ENCODE measurements around the gene COA1.
"Not testable (repeated sequence)": the region's sequence is repeated elsewhere in the genome, so short reads cannot be mapped to it uniquely, and the experiment has no call there.

The COA1 gene

DNA sequence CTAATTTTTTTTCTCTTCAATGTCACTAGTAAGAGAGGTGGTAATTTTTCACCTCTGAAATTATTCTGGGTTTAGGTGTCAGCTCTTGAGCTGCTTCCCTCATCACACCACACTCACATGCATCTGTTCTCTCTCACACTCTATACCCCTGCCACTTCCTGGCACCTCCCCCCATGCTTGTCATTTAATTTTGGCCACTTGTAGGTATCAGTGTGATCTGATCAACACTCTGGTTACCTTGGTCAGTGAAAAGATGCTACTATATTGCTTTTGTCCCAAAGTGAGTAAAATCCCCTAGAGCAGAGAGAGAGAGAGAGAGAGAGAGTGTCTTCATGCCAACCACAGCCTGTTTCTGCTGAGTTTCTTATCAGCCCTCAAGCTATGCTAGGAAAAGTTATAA is 103.9 kb downstream of the COA1 start:
- DNase-seq = peak; percentile 25

DNA sequence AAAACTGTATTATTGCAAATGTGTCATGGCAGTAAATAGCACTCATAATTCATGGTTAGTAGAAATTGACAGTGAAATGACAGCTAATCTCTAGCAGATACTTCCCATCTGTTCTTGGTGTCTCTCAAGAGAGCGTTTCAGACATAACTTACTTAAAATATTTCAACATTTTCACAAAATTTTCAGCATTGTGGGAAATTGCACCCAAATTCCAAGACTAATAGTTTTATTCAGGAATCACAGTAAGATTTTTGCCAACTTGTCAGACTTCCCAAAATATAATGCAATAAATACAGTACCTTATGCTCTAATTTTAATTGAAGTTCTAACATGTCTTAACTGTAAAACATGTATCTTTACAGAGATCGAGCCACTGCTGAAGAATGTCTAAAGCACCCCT is 105.2 kb downstream of the COA1 start:
- no peak for DNase-seq

DNA sequence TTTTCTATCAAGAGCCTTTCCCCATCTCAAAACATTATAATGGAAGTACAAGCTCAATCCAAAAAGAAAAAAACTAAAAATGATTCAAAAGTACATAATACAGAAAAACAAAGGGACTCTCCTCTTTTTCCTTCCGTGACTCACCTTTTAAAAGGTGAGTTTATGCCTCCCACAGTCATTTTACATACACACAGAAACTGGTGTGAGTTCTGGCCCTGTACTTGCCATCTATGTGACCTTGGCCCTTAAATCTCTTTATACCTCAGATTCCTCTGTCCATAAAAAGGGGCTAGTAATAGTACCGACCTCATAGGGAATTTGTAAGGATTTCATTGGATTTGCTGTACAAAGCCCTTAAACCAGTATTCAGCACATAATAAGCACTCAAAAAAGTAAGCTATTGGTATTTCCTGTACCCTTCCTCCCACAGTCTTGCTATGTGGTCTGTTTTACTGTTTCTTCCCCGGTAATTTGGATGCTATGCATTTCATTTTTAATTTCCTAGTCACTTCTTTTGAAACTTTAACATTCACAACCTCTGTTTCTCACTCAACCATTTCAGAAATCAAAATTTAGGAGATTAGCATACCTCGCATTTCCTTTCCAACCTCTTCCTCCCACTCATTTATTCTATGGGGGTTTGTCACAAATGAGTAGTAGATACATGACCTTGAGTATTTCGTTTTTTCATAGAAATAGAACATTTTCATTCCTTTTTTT is 107.4 kb downstream of the COA1 start:
- DNase-seq = no peak

DNA sequence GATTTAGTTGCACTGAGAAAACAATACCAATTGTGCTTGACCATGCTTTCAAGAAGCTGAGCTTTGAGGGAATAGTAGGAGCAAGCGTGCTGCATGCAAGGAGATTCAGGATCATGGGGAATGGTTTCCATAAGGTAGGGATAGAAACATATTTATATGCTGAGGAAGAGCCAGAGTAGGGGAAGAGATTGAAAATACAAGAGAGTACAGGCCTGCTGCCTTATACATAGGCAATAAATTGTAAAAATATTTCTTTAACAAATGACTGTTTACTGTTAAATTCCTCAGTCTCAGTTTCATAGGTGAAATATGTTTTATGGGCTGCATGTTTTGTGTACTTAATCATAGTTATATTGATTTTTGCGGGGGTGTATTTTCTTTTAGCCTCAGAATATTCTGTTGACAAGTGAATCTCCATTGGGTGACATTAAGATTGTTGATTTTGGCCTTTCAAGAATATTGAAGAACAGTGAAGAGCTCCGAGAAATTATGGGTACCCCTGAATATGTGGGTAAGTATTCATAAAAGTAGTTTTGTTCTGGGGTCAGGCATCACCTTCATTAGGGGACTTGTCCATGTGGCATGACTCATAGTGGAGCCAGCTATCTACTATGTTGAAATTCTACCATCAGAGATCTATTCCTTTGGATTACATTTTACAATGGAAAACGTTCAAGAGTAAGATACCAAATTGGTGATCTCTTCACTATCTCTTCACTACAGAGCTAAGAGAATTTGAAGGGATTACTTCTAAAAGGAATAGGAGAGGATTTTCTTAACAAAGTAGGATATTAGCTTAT is 109.9 kb downstream of the COA1 start:
- DNase-seq = no peak

DNA sequence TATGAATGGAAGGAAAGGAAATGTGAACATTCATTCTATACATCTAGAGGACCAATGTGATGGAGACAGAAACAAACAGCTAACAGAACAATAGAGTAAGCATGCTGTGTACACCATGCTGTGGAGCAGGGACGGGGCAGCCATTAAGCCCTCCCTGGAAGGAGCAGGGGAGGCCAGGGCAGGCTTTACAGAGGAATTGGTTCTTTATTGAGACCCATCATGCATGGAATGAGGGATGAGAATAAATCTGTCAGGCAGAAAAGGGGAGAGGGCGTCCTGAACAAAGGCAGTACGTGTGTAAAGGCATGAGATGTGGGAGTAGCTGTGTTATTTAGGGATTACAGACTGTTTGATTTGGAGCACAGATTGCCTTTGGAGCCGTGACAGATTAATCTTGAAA is 111.2 kb downstream of the COA1 start:
- no peak for DNase-seq

DNA sequence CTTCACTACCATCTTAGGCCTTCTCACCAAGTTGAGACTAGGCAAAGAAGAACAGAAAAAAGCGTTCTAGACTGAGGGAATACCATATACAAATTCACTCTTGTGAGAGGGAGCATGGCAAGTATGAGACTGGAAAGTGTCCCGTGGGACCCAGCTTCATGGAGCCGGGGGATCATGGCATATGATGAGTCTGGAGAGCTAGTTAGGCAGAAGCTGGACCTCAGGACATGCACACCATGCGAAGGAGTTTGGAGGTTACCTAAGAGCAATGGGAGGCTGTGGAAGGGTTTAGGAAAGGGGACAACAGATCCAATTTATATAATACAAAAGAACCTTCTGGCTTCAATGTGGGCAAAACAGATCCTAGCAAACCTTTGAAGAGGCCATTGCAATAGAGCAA is 112.3 kb downstream of the COA1 start:
- no peak for DNase-seq

DNA sequence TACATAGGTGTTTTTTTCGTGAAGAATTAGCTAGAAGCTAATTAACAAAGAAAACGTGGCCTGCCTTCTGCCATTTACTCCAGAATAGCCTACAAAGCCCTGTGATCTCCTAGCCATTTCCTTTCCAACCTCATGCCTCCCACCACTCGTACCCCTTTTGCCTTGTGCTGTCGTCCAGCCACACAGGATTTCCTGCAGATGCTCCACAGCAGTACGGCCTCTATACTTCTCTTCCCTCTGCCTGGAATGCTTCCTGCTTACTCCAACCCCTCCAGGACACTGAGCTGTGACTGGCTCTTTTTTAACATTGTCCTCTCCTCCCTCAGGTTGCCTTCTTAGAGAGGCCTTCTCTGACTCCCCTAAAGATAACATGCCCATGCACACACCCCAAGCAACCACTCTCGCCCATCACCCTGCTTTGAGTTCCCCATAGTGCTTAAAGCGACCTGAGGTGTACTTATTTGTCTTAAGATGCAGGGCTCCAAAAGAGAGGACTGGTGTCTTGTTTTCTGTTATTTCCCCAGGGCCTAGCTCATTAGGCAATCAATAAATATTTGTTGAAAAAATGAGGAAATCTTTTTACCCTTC is 113.7 kb downstream of the COA1 start:
- no peak for DNase-seq

DNA sequence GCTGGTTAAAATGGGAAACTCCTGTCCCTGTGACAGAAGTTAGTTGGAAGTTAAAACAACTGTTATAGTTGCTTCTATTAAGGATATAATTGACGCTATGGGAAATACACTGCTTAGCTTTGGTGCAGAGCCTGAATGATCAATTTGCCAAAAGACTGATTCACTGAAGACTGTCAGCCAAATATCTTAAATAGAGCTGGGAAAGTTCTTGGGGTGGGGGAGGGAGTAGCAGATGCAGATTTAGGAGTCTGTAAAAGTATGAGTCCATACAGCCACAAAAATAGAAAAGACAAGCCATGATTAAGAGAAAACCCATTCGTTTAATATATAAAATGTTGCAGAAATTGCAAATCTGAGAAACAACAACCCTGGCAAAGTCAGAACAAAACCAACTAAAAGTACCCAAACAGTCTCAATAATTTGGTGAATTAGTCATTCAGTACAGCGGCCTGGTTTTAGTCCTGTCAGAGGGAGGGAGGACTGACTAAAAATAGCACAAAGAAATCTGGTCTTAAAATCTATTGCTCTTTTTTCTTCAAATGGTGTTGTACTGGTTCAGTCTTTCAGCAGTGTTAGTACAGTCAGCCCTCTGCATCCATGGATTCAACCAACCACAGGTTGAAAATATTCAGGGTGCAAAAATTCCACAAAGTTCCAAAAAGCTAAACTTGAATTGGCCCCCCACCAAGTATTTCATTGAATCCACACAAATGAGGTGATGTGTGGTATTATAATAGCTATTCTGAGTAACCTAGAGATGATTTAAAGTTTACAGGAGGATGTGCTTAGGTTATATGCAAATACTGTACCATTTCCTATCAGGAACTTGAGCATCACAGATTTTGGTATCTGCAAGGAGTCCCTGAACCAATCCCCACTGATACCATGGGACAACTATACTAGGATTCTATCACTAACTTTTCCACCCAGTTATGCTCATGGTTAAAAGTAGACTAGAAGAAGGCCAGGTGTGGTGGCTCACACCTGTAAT is 116.4 kb downstream of the COA1 start:
- DNase-seq = no peak

DNA sequence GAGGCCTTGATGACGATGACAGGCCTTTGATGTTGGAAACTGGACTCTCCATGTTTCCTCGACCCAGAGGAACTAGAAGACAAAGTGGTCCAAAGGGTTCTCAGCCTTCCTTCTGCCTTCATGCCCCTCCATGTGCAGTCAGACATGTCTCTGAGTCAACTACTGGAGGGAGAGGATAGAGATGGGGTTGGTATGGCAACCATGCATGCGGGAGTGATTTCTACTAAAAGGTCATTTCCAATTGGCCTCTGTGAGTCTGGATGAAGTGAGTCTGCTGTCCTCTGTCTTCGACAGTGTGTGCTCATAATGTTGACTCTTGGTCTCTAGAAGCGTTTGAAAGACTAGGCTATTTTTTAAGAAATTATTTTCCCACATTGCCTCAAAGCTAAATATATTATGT is 117.2 kb downstream of the COA1 start:
- DNase-seq = no peak

DNA sequence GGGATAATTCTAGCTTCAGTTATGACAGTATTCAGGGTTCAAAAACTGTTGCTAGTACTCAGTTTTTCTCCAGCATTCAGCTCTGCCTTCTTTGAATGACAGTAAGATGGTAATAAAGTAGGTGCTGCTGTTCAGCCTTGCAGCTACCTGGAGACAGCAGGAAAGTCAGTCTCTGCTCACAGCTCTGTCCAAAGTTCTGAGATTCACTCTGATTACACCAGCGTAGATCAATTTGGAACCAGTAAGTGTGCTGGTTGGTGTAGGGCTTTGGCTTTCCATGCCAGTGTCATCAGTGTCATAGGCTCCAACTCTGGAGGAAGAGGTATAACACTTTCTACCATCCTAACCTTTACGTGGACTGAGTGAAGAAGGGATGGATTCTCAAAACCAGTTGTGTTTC is 120.2 kb downstream of the COA1 start:
- no peak for DNase-seq

DNA sequence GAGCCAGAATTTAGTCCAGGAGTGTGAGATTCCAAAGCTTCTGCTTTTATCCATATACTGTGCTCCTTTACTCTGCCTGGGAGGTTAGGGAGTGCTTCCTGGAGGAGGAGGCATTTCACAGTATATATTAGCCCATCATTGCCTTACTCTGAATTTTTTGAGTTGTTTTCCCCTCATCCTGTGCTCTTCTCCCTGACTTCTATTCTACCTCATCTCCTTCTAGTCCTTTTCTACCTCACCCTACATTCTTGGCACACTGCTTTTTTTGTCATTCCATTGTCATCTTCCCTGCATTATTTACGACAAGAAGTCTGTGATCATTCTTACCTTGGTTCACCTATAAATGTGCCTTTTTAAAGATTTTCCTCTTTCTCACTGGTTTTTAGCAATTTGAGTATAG is 125.1 kb downstream of the COA1 start:
- no peak for DNase-seq

DNA sequence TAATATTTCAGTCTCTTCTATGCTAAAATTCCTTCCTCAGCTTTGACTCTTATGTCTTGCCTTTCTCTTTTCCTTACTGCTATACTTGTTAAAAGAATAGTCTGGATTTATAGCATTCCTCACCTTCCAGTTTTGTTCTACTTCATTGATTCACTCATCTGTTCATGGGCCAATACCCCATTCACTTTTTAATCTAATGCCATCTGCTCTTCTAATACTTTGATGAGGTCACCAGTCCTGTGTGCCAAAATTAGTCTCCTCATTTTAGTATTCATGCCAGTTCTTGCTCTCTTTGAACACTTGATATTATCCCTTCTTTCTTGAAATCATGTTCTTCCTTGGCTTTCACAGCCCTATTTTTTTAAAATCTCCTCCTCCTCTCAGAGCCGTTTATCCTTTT is 127.1 kb downstream of the COA1 start:
- DNase-seq = no peak

DNA sequence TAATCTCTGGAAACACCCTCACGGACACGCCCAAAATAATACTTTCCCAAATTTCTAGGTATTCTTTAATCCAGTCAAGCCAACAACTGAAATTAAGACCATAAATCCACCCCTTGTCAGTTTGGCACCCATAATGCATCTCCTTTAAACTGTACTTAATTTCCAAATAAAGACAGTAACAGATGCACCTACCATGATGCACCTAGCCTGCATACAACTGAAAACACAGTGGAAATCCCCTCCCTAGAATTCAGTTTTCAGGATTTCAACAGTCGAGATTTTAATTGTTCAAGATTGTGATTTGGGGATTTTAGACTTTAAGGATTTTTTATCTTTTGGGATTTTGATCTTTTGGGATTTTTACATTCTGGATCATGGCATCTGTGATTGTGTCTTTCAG is 129.3 kb downstream of the COA1 start:
- DNase-seq = no peak

DNA sequence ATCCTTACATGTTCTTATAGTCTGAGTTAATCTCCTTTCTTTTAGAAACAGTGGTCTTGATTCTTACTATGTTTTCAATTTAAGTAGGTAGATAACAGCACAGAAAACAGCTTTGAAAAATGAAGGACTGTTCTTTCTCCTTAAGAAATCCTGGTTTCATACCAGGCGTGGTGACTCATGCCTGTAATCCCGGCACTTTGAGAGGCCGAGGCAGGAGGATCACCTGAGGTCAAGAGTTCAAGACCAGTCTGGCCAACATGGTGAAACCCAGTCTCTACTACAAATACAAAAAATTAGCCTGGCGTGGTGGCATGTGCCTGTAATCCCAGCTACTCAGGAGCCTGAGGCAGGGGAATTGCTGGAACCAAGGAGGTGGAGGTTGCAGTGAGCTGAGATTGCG is 132.9 kb downstream of the COA1 start:
- not testable (repeated sequence) for DNase-seq

DNA sequence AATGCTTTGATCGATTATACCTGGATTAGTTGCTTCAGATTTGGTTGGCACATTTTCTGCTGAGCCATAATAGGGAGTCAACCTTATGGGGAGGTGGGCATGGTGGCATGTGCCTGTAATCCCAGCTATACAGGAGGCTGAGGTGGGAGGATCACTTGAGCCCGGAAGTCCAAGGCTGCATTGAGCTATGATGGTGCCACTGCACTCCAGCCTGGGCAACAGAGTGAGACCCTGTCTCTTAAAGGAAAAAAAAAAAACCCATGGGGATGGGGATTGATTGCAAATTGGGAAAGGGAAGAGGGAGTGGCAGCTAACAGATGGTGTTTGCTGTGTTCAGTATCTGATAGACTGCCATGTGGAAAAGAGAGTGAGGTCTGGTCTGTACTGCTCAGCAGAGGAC is 135.3 kb downstream of the COA1 start:
- DNase-seq = no peak

DNA sequence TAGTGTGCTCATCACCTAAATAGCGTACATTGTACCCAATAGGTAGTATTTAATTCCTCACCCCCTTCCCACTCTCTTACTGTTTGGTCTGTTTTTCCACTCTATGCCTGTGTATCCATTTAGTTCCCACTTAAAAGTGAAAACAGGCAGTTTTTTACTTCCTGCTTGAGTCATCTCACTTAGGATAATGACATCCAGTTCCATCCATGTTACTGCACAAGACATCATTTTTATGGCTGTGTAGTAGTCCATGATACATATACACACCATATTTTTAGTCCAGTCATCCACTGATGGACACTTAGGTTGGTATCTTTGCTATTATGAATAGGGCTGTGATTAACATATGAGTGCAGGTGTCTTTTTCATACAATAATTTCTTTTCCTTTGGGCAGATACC is 136.3 kb downstream of the COA1 start:
- DNase-seq = no peak

DNA sequence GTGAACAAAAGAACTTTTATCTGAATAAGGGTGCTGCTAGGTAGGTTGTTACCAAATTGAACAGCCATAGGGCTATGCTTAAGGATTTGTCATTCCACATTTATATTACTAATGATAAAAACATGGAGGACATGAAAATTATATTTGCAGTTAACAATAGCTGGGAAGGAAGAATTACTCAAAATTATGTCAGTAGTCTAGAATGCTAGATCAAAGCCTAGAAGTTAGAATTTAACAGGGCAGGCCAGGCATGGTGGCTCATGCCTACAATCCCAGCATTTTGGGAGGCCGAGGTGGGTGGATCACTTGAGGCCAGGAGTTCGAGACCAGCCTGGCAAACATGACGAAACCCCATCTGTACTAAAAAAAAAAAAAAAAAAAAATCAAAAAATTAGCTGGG is 137.0 kb downstream of the COA1 start:
- DNase-seq = no peak

DNA sequence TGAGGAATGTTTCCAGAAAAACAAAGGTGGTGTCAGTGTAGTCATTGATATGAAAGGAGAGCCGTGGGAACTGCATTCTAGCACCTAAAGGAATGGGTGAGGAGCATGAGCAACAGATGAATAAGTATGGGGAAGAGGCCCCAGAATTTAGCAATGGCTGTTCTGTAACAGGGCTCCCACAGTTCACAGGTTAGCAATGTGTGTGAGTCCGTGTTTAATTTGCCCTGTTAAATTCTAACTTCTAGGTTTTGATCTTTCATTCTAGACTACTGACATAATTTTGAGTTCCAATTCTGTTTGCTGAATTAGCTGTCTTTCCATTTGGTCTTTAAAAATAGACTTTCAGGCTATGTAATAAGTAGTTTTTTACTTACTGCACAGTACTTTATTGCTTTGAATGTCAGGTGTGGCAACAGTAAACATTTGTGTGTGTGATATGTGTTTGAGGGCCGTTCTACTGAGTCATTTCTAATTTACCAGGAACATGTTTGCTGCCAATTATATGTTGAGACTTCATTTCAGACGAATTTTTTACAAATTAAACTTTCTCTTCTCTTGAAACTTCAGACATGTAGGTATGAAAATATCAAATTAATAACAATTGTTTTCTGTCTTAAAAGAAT is 137.7 kb downstream of the COA1 start:
- DNase-seq = no peak

DNA sequence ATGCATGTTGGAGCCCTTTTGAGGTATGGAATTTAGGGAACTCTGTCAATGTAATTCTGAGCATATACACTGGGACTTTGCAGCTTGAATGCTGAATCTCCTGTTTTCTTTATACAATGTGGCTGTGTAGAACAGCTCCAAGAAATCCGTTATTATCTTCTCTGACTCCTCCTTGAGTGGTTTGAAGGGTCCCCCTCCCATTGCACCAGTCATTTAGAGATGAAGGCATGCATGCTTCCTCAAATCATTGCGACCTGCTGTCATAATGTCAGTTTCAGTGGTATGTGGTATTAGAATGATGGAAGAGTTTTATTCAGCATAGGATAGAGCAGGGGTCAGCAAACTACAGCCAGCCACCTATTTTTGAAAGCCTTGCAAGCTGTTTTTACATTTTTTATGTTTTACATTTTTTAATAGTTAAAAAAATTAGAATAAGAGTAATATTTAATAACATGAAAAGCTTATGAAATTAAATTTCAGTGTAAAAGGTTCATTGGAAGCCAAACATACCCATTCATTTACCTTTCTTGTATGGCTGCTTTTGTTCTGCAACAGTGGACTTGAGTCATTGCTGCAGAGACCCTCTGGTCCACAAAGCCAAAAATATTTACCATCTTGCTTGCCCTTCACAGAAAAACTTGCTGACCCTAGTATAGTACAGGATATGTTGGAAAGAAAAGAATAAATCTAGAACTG is 138.3 kb downstream of the COA1 start:
- DNase-seq = peak; percentile 33

DNA sequence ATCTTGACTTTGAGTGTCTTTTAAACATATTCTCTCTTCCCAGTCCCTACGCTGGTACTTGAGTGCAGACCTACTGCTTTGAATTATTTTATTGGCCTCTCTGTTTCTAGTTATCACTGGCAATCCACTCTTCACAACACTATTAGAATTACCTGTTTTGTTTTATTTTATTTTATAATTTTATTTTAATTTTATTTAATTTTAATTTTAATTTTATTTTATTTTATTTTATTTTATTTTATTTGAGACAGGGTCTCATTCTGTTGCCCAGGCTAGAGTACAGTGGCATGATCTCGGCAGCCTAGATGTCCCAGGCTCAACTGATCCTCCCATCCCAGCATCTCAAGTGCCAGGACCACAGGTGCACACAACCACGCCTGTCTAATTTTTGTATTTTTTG is 139.6 kb downstream of the COA1 start:
- no peak for DNase-seq
